RWPE2 (cell line): ENCODE measurements around the gene DPP10.
"Not testable (repeated sequence)": the region's sequence is repeated elsewhere in the genome, so short reads cannot be mapped to it uniquely, and the experiment has no call there.

Source experiments
- ATAC-seq: fragments of 200-7000 bp; cut with Tn5 transposase; 3 replicates; pipeline ENCODE4 v1.9.1; 2021; ENCODE audit warnings: low read depth
- DNase-seq: peaks from one replicate; pipeline ENCODE4 v3.0.0-alpha.2; 2020; ENCODE audit warnings: low spot score
- H3K27ac ChIP-seq: fragments of 450-650 bp; 2 replicates; pipeline ENCODE4 v1.5.1; 2017; ENCODE audit warnings: mild to moderate bottlenecking; ENCODE audit not compliant: poor library complexity, severe bottlenecking
- H3K27me3 ChIP-seq: fragments of 250-450 bp; sonication (Bioruptor Pico); 2 replicates; pipeline ENCODE4 v1.5.1; 2021; ENCODE audit warnings: mild to moderate bottlenecking, moderate library complexity; ENCODE audit not compliant: insufficient read depth, poor library complexity, severe bottlenecking
- H3K36me3 ChIP-seq: fragments of 250-450 bp; sonication (Bioruptor Pico); 2 replicates; pipeline ENCODE4 v1.5.1; 2020; ENCODE audit warnings: low read depth, mild to moderate bottlenecking, moderate library complexity
- H3K4me1 ChIP-seq: fragments of 250-450 bp; sonication (Bioruptor Pico); 2 replicates; pipeline ENCODE4 v1.5.1; 2021; ENCODE audit warnings: mild to moderate bottlenecking, moderate library complexity; ENCODE audit not compliant: insufficient read depth, poor library complexity, severe bottlenecking
- H3K4me3 ChIP-seq: fragments of 250-450 bp; sonication (Bioruptor Pico); 2 replicates; pipeline ENCODE4 v1.5.1; 2021; ENCODE audit warnings: mild to moderate bottlenecking, moderate library complexity; ENCODE audit not compliant: severe bottlenecking
- H3K9me3 ChIP-seq: fragments of 250-450 bp; sonication (Bioruptor Pico); 2 replicates; pipeline ENCODE4 v1.5.1; 2021; ENCODE audit warnings: mild to moderate bottlenecking, moderate library complexity; ENCODE audit not compliant: severe bottlenecking
- CTCF ChIP-seq: fragments of 450-650 bp; IDR thresholded peaks from one replicate; pipeline ENCODE4 v1.5.1; 2017; ENCODE audit warnings: mild to moderate bottlenecking, moderate library complexity; ENCODE audit not compliant: poor library complexity, severe bottlenecking

Gene DPP10

GRCh38 chr2:115011721-115012120 lies 569.3 kb downstream of the DPP10 start:
- no peaks in the 10 kb centered on the region for H3K9me3 ChIP-seq
- ATAC-seq, result no peak
- H3K4me1 ChIP-seq, result no peaks in the 10 kb centered on the region

GRCh38 chr2:115022013-115022412 lies 579.6 kb downstream of the DPP10 start:
- not testable (repeated sequence) for H3K4me3 ChIP-seq, H3K27me3 ChIP-seq, H3K27ac ChIP-seq, DNase-seq, H3K9me3 ChIP-seq, H3K4me1 ChIP-seq, H3K36me3 ChIP-seq, ATAC-seq

More at GRCh38 chr2:115011721-115012120, 569.3 kb downstream of the DPP10 start:
- H3K27ac ChIP-seq, result no peak overlapping the region
- H3K4me3 ChIP-seq, result no peak overlapping the region
- TF ChIP-seq CTCF, result no peak
- DNase-seq, result no peak
- H3K36me3 ChIP-seq, result no peaks in the 10 kb centered on the region
- no peaks in the 10 kb centered on the region for H3K27me3 ChIP-seq

GRCh38 chr2:115034801-115035200 lies 592.4 kb downstream of the DPP10 start:
- DNase-seq (no peak), ATAC-seq (no peak)
- H3K9me3 ChIP-seq, result no peaks in the 10 kb centered on the region
- no peaks in the 10 kb centered on the region for H3K36me3 ChIP-seq
- no peak for TF ChIP-seq CTCF
- H3K4me3 ChIP-seq, result no peak overlapping the region
- H3K27me3 ChIP-seq, result no peaks in the 10 kb centered on the region
- no peak overlapping the region for H3K27ac ChIP-seq
- H3K4me1 ChIP-seq, result no peaks in the 10 kb centered on the region

GRCh38 chr2:115036818-115037217 lies 594.4 kb downstream of the DPP10 start:
- TF ChIP-seq CTCF, result no peak
- Histone ChIP-seq H3K9me3 (no peaks in the 10 kb centered on the region), H3K4me1 (no peaks in the 10 kb centered on the region), H3K4me3 (no peak overlapping the region), H3K27me3 (no peaks in the 10 kb centered on the region), H3K36me3 (no peaks in the 10 kb centered on the region), H3K27ac (no peak overlapping the region)
- DNase-seq, result no peak
- no peak for ATAC-seq

- Histone ChIP-seq H3K27me3 (no peaks in the 10 kb centered on the region), H3K27ac (no peak overlapping the region), H3K36me3 (no peaks in the 10 kb centered on the region), H3K4me1 (no peaks in the 10 kb centered on the region), H3K4me3 (no peak overlapping the region), H3K9me3 (no peaks in the 10 kb centered on the region)
- DNase-seq (no peak), ATAC-seq (no peak)
- no peak for TF ChIP-seq CTCF
These were observed 615.0 kb downstream of the DPP10 start for GRCh38 chr2:115057473-115057872.
